Left hindlimb (tissue), 1 donor: ENCODE data around the gene FBP2.

Source experiments
- DNase-seq: peaks from one replicate; pipeline ENCODE4 v3.0.0-alpha.2; 2018

The FBP2 gene

GRCh38 chr9:94593459-94594345 lies at the start of gene FBP2:
TSS of gene FBP2 (minus strand) at chr9:94593824. CDS start at chr9:94593726, 98 bp downstream.
- no peak for DNase-seq

DNA sequence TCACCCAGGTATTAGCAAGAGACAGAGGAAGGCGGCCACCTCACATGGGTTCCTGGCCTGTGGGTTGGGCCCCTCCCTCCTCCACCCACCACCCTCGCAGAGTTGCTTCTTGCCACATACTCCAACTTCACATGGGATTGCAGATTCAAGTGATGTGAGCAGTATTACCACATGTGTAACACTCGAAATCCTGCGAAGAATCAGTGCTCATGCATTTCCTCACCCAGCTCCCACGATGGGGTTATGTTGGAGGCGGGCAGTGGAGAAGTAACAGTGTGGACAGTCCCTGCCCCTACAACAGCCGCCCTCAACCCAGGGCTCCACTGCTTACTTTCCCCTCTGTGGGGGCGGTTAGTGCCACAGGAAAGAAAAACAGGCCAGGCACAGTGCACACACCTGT lies 49.6 kb upstream of the FBP2 start:
- DNase-seq: no peak

DNA sequence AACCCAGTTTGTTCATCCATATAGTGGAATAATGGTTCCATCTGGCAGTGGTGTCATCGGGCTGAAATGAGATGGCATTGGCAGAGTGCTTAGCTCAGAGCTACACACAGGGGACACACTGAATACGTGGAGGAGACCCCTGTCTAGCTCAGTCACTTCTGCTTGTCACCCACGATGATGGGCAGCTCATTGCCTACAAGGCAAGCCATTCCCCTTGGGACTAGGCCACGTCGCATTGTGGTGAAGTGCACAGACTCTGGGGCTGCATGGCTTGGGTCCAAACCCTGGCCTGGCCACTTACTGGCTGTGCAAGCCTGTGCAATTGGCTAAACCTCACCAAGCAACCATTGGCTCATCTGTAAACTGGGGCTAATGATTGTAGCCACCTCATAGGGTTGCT lies 48.9 kb upstream of the FBP2 start:
- DNase-seq: no peak

GRCh38 chr9:94639999-94640376 lies 46.4 kb upstream of the FBP2 start:
- no peak for DNase-seq

- DNase-seq: peak; percentile 63
Observed at GRCh38 chr9:94639061-94639998, 45.7 kb upstream of the FBP2 start, which contains the start of gene FBP1. TSS of gene FBP1 (minus strand) at chr9:94639518. CDS start at chr9:94639310, 208 bp downstream.

GRCh38 chr9:94638335-94639060 lies 44.9 kb upstream of the FBP2 start:
- no peak for DNase-seq

DNA sequence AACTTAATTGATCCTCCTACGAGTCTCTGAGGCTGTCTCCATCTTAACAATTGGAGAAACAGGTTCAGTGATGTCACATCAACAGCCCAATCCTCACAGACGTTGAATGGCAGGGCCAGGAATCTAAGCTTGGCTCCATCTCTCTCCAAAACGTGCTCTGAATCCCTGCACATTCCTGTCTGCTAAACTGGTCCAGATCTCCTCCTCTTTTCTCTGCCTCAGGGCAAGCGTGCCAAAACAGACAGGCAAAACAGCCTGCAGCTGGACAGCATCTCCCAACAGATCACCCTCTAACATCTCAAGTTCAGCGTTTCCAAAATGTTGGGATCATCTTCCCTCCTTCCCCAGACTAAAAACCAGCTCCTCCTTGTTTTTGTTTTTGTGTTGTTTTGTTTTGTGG lies 39.1 kb upstream of the FBP2 start:
- no peak for DNase-seq

GRCh38 chr9:94631599-94631998 lies 38.0 kb upstream of the FBP2 start:
- DNase-seq: no peak

DNA sequence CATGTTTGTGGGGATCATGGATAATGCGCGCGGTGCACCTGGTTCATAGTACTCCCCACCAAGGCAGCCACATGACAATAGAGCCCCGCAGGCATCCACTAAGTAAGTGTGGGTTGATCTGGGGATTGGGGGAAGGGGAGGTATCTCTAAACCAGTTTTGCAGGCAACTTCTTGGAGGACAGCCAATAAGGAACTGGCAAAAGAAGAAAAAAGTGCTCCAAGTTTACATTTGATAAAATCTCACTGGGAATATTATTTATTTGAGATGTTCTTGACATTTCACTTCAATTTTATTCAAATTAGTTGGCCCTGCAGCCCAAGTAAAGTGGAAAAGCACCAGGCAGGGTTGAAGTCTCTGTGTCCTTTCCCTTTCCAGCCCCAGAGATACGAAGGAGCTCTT lies 37.2 kb upstream of the FBP2 start:
- DNase-seq: no peak

GRCh38 chr9:94630281-94630680 lies 36.7 kb upstream of the FBP2 start:
- DNase-seq: no peak

GRCh38 chr9:94627287-94627686 lies 33.7 kb upstream of the FBP2 start:
- DNase-seq: no peak

- no peak for DNase-seq
Observed at GRCh38 chr9:94625835-94626234, 32.2 kb upstream of the FBP2 start.

DNA sequence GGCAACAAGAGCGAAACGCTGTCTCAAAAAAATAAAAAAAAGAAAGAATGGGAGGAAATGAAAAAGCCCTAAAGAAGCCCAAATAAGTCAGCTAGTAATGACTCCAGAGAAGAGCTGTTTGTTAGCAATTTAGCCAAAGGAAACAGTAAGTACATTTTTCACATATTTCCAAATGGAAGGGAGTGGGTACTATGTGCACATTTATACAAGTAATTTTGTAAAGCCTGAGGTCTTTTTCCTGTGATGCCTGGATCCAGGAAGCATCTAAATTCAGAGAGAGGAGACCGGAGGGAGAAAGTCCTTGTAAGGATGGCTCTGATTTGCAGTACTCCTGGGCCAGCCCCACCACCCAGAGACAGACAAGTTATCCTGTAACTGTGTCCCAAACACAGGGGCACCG lies 31.0 kb upstream of the FBP2 start:
- no peak for DNase-seq

DNA sequence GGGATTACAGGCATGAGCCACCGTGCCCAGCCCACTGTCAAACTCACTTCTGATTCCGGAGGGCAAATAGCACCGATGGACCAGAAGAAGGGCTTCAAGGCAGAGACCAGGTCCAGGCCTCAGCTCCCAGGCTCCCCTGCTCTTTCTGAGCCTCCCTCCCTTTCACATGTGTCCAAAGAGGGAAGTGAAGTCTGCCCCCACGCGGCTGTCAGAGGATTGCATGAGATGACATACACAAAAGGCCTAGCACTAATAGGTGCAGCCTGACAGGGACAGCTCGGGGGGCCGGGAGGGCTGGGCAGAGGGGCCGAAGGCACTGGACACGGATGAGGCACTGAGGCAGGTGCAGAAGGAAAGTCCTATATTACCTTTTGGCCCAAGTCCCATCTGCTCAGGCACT lies 29.6 kb upstream of the FBP2 start:
- no peak for DNase-seq

- DNase-seq: no peak
Observed at GRCh38 chr9:94622087-94622800, 28.6 kb upstream of the FBP2 start.

- DNase-seq: no peak
Observed at GRCh38 chr9:94619026-94619425, 25.4 kb upstream of the FBP2 start.

GRCh38 chr9:94613003-94613402 lies 19.4 kb upstream of the FBP2 start:
- no peak for DNase-seq

- no peak for DNase-seq
Observed at GRCh38 chr9:94612071-94612470, 18.4 kb upstream of the FBP2 start.

DNA sequence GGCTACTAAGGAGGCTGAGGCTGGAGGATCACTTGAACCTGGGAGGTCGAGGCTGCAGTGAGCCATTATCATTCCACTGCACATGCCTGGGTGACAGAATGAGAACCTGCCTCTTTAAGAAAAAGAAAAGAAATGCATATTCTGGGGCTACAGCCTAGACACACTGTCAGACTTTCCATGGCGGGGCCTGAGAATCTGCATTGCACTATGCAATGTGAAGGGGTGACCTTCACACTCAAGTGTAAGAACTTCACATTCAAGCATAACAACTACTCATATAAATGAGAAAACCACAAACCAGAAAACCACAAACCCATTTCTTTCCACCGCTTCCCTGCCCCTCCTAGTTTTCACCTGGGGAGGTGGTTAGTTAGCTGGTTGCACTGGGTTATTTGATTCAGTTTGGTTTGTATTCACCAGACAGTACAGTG lies 18.0 kb upstream of the FBP2 start:
- DNase-seq: no peak

- no peak for DNase-seq
Observed at GRCh38 chr9:94610181-94610606, 16.6 kb upstream of the FBP2 start.

- no peak for DNase-seq
Observed at GRCh38 chr9:94607423-94607691, 13.7 kb upstream of the FBP2 start.

- no peak for DNase-seq
Observed at GRCh38 chr9:94606646-94607422, 13.2 kb upstream of the FBP2 start.
